NCI-H524 treated with DMSO at 0.1 percent for 48 hours (cell line): Measurements from ENCODE around the gene MYH3.
"Not testable (repeated sequence)": the region's sequence is repeated elsewhere in the genome, so short reads cannot be mapped to it uniquely, and the experiment has no call there.

Source experiments
- DNase-seq: peaks from one replicate; lab custom pipeline; 2025; lab: John Stamatoyannopoulos, UW

MYH3 gene

GRCh38 chr17:10657148-10657547, at the start of gene MYH3:
Gene MYH3, minus strand, starts transcription at chr17:10657309. Its CDS starts 2,245 bp downstream, at chr17:10655064.
- DNase-seq, result no peak

- no peak for DNase-seq
Measured at GRCh38 chr17:10705727-10706126, 48.6 kb upstream of the MYH3 start.

GRCh38 chr17:10702574-10702973, 45.5 kb upstream of the MYH3 start:
- no peak for DNase-seq

- DNase-seq, result no peak
Measured at GRCh38 chr17:10699856-10700255, 42.7 kb upstream of the MYH3 start.

- no peak for DNase-seq
Measured at GRCh38 chr17:10698096-10698818, 41.1 kb upstream of the MYH3 start.

- peak; percentile 56 for DNase-seq
Measured at GRCh38 chr17:10697092-10698081, 40.3 kb upstream of the MYH3 start, which contains the start of the genes ADPRM and SCO1. Gene ADPRM, plus strand, starts transcription at chr17:10697594. Its CDS starts 7,333 bp downstream, at chr17:10704927. Gene SCO1, minus strand, starts transcription at chr17:10697533. Its CDS starts 26 bp downstream, at chr17:10697507.

- not testable (repeated sequence) for DNase-seq
Measured at GRCh38 chr17:10695875-10696407, 38.8 kb upstream of the MYH3 start.

GRCh38 chr17:10687499-10687898, 30.4 kb upstream of the MYH3 start:
- no peak for DNase-seq

GRCh38 chr17:10683853-10684252, 26.7 kb upstream of the MYH3 start:
- no peak for DNase-seq

- DNase-seq, result no peak
Measured at GRCh38 chr17:10681866-10682446, 24.8 kb upstream of the MYH3 start.

GRCh38 chr17:10674704-10675103, 17.6 kb upstream of the MYH3 start:
- no peak for DNase-seq

- no peak for DNase-seq
Measured at GRCh38 chr17:10673312-10673711, 16.2 kb upstream of the MYH3 start.

GRCh38 chr17:10668775-10669174, 11.7 kb upstream of the MYH3 start:
- no peak for DNase-seq

- no peak for DNase-seq
Measured at GRCh38 chr17:10666906-10667305, 9.8 kb upstream of the MYH3 start.

GRCh38 chr17:10664571-10664970, 7.5 kb upstream of the MYH3 start:
- DNase-seq, result no peak

GRCh38 chr17:10663231-10663630, 6.1 kb upstream of the MYH3 start:
- no peak for DNase-seq

GRCh38 chr17:10661437-10661836, 4.3 kb upstream of the MYH3 start:
- no peak for DNase-seq

- DNase-seq, result peak; percentile 79
Measured at GRCh38 chr17:10657879-10658278, 770 bp upstream of the MYH3 start.

GRCh38 chr17:10653987-10654386, 3.1 kb downstream of the MYH3 start:
- DNase-seq, result no peak

- no peak for DNase-seq
Measured at GRCh38 chr17:10652984-10653659, 4.0 kb downstream of the MYH3 start.

GRCh38 chr17:10651927-10652326, 5.2 kb downstream of the MYH3 start:
- DNase-seq, result no peak

- DNase-seq, result no peak
Measured at GRCh38 chr17:10649602-10650001, 7.5 kb downstream of the MYH3 start.
